ENCODE data around the gene CCDC127. TPM values are rescaled to one million over a fixed set of nuclear protein-coding genes. Genes with fewer than 3 reads are reported as not detected.

Gene CCDC127
- total and polyA plus RNA-seq, 2 of the 4 experiments (the other 2 are of a cell fraction): 3.2 to 3.9 TPM

DNA sequence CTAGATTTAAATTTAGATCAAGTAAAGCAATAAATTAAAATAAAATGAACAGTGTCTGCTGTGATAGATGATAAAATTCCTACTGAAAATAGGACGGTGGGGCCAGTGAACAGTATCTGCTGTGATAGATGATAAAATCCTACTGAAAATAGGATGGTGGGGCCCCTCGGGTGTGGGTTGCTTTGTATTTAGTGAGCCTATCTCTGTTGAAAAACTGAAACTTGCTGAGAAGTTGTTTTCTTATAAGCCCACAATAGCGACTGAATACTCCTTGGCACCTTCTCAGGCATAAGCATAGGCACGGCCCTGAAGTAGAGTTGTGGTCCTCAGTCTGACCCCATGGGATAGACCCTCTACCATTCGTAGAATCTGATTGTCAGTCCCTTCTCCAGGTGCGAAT lies 5.8 kb upstream of the CCDC127 start:
- POLR2A ChIA-PET (ENCODE audit: unreplicated experiment): no interaction called here
- no peaks in the 10 kb centered on the region for H3K9me3 ChIP-seq (ENCODE audit: control insufficient read depth, insufficient read depth, low read length)
- no peak overlapping the region for H2BK120ac ChIP-seq (ENCODE audit: low read depth, low read length)
- 100% methylated on average over 1 of the region's 6 CpGs; no CpG with 5 or more reads in 1 of the 2 experiments for WGBS, 2 experiments (ENCODE audit: extremely low coverage in 2 of 2, insufficient read length in 1 of 2)
- peaks cover 51% of the 10 kb centered on the region for H4K20me1 ChIP-seq (ENCODE audit: insufficient read depth, low read length)
- H4K91ac ChIP-seq (ENCODE audit: insufficient read depth, low read depth, low read length): no peak overlapping the region
- peaks cover 35% of the 10 kb centered on the region for H3K36me3 ChIP-seq (ENCODE audit: control insufficient read depth, insufficient read depth, low read length)
- H3K79me1 ChIP-seq (ENCODE audit: low read depth in 1 of 2, low read length in 2 of 2): peaks cover 35 to 54% of the 10 kb centered on the region in 2 experiments
- no peaks in the 10 kb centered on the region for H3K27me3 ChIP-seq (ENCODE audit: control insufficient read depth, insufficient read depth, low read length)
- no TSS peak for BruUV-seq (replicated peaks)
- CTCF ChIA-PET: no interaction called here
- H2BK20ac ChIP-seq (ENCODE audit: low read depth, low read length): no peak overlapping the region
- H4K8ac ChIP-seq (ENCODE audit: low read depth in 2 of 2, low read length in 2 of 2): no peak overlapping the region
- H2BK5ac ChIP-seq (ENCODE audit: low read depth, low read length, poor library complexity, severe bottlenecking): no peak overlapping the region
- no peak overlapping the region for H4K5ac ChIP-seq (ENCODE audit: low read depth, low read length)
- no peak overlapping the region for H3K14ac ChIP-seq (replicated peaks; ENCODE audit: low read depth, low read length)
- H3K4ac ChIP-seq (ENCODE audit: low read depth, low read length): no peak overlapping the region
- no peak overlapping the region for H2BK15ac ChIP-seq (ENCODE audit: low read depth, low read length)
- intact Hi-C loops (cut with micrococcal nuclease): no loop called here
- no peak overlapping the region for H3K4me3 ChIP-seq (ENCODE audit: insufficient read depth, low read depth, low read length)
- H3K9me1 ChIP-seq (ENCODE audit: insufficient read depth, low read length): peaks cover 15% of the 10 kb centered on the region
- in situ Hi-C loops (cut with MboI; ENCODE audit: low sequenced_read_pairs): no loop called here
- H2AFZ ChIP-seq (replicated peaks; ENCODE audit: low read length, poor library complexity): no peak overlapping the region
- no peak for DNase-seq
- TF ChIP-seq SMC3 (IDR thresholded peaks at IDR 0.05; ENCODE audit: low read depth, low read length) (no peak), CEBPB (IDR thresholded peaks at IDR 0.05; ENCODE audit: low read depth, low read length) (no peak), RCOR1 (IDR thresholded peaks at IDR 0.05; ENCODE audit: insufficient replicate concordance, low read length) (no peak), USF2 (IDR thresholded peaks at IDR 0.05; ENCODE audit: low read depth, low read length) (no peak), MXI1 (IDR thresholded peaks at IDR 0.05; ENCODE audit: borderline replicate concordance, low read depth, low read length) (no peak), RFX5 (IDR thresholded peaks at IDR 0.05; ENCODE audit: low read depth, low read length) (no peak), FOS (IDR thresholded peaks at IDR 0.05; ENCODE audit: low read depth, low read length) (no peak), POLR2A (IDR thresholded peaks at IDR 0.05; ENCODE audit: low read depth, low read length) (no peak), MAZ (IDR thresholded peaks at IDR 0.05; ENCODE audit: borderline replicate concordance, low read depth, low read length) (no peak), NFE2L2 (IDR thresholded peaks at IDR 0.05; ENCODE audit: low read depth, low read length) (no peak), MAFK (IDR thresholded peaks at IDR 0.05; ENCODE audit: low read depth, low read length) (no peak), CHD1 (IDR thresholded peaks at IDR 0.05; ENCODE audit: low read depth, low read length) (no peak)
- TF ChIP-seq, protein P1, sequence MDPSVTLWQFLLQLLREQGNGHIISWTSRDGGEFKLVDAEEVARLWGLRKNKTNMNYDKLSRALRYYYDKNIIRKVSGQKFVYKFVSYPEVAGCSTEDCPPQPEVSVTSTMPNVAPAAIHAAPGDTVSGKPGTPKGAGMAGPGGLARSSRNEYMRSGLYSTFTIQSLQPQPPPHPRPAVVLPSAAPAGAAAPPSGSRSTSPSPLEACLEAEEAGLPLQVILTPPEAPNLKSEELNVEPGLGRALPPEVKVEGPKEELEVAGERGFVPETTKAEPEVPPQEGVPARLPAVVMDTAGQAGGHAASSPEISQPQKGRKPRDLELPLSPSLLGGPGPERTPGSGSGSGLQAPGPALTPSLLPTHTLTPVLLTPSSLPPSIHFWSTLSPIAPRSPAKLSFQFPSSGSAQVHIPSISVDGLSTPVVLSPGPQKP (IDR thresholded peaks at IDR 0.05; ENCODE audit: borderline replicate concordance, low read depth, low read length): no peak
- dilution Hi-C loops (cut with HindIII; ENCODE audit: low sequenced_read_pairs, unreplicated experiment): no loop called here
- no peak overlapping the region for H3K23ac ChIP-seq (ENCODE audit: low read depth, low read length)
- H2AK5ac ChIP-seq (ENCODE audit: low read depth, low read length): no peak overlapping the region
- no peak overlapping the region for H3K27ac ChIP-seq (ENCODE audit: insufficient read depth, low read length)
- H3K18ac ChIP-seq (ENCODE audit: low read depth, low read length): no peak overlapping the region
- no peak for ATAC-seq (ENCODE audit: low read depth)
- no peak overlapping the region for H3K56ac ChIP-seq (ENCODE audit: extremely low read depth, insufficient read depth, low read length)
- H3K4me1 ChIP-seq (ENCODE audit: control insufficient read depth, insufficient read depth, low read length): peaks cover 9% of the 10 kb centered on the region
- H3K4me2 ChIP-seq (ENCODE audit: low read depth, low read length): no peak overlapping the region
- no peak overlapping the region for H2AK9ac ChIP-seq (replicated peaks; ENCODE audit: low read depth, low read length, poor library complexity)
- no peak overlapping the region for H3K9ac ChIP-seq (ENCODE audit: low read depth, low read length)
